Activated B cell treated with CpG ODN at 0.5 μM for 24 hours (primary cell): Measurements from ENCODE around the gene ZBTB2. TPM values are rescaled to one million over a fixed set of nuclear protein-coding genes. Genes with fewer than 3 reads are reported as not detected.
"Not testable (repeated sequence)": the region's sequence is repeated elsewhere in the genome, so short reads cannot be mapped to it uniquely, and the experiment has no call there.

Source experiments
- ATAC-seq: fragments of 200-7000 bp; cut with Tn5 transposase; one replicate; pipeline ENCODE4 v1.10.0; 2021; ENCODE audit warnings: low read depth, mild to moderate bottlenecking, moderate library complexity
- CTCF ChIA-PET: fragments of 350-600 bp; sonication (Branson Sonifier 250); formaldehyde crosslinking; loops from one replicate; lab custom pipeline; 2021; ENCODE audit warnings: antibody characterized with exemption; lab: Charles Lee
- POLR2A ChIA-PET: fragments of 350-600 bp; sonication (Branson Sonifier 250); formaldehyde crosslinking; loops from one replicate; lab custom pipeline; 2021; ENCODE audit warnings: antibody characterized with exemption; lab: Charles Lee
- DNase-seq: peaks from one replicate; pipeline ENCODE4 v3.0.0; 2022
- H3K27ac Mint-ChIP-seq: one replicate; pipeline ENCODE4 v1.8.0; 2020; ENCODE audit warnings: mixed read lengths
- H3K27me3 Mint-ChIP-seq: one replicate; pipeline ENCODE4 v1.8.0; 2021; ENCODE audit warnings: mixed read lengths
- H3K36me3 Mint-ChIP-seq: one replicate; pipeline ENCODE4 v1.8.0; 2021; ENCODE audit warnings: low read depth, mixed read lengths
- H3K4me1 Mint-ChIP-seq: one replicate; pipeline ENCODE4 v1.8.0; 2021; ENCODE audit warnings: mixed read lengths
- H3K4me3 Mint-ChIP-seq: one replicate; pipeline ENCODE4 v1.8.0; 2020; ENCODE audit warnings: mild to moderate bottlenecking, mixed read lengths
- H3K9me3 Mint-ChIP-seq: one replicate; pipeline ENCODE4 v1.8.0; 2020; ENCODE audit warnings: mixed read lengths
- CTCF ChIP-seq: fragments of 200-600 bp; IDR thresholded peaks from one replicate; pipeline ENCODE4 v1.8.0; 2022; ENCODE audit warnings: antibody characterized with exemption, mild to moderate bottlenecking
- intact Hi-C: fragments of 100-400 bp; cut with micrococcal nuclease; formaldehyde crosslinking; loops from one replicate; pipeline ENCODE4 v1.15.1; 2024
- total RNA-seq: library from RNA; stranded (reverse); gene quantifications from 2 replicates; pipeline ENCODE4 v1.2.3, GENCODE V29; 2022

The ZBTB2 gene
- total RNA-seq, 1 donor from 2014 or later: 17.3 TPM

DNA sequence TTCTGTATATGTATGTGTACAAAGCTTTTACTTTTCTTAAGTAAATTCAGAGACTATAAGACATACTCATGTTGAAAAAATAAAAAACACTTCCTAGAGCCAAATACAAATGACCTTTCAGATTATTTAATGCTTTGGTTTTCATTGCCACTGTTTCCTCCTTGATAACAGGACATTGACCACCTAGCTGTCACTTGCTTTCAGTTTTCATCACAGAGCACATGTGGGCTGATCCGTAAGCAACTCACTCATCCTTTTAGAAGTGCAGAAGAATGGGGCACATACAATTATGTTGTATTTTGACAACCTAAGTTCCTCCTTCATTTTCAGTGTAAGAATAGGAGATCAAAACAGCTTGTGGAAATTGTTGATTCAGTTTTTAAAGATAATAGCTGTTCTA is 6.2 kb downstream of the ZBTB2 start:
- Mint-ChIP-seq H3K27ac (peak overlapping the region; percentile 4), H3K36me3 (peaks cover 11% of the 10 kb centered on the region), H3K9me3 (no peaks in the 10 kb centered on the region), H3K27me3 (no peaks in the 10 kb centered on the region), H3K4me1 (peaks cover 48% of the 10 kb centered on the region), H3K4me3 (no peak overlapping the region)
- intact Hi-C loops: loop anchor here (5.0 to 10.0 kb wide), 2 partner anchors 58 to 1620 kb away; partner anchors contain the start of gene MTRF1L
- DNase-seq: no peak
- POLR2A ChIA-PET: interaction anchor here (0.9 kb wide), 1 partner anchor 67 kb away, joined by 3 read pairs; the partner anchor contains the start of gene RMND1
- CTCF ChIA-PET: no interaction called here
- no peak for ATAC-seq
- no peak for TF ChIP-seq CTCF

GRCh38 chr6:151384151-151384550 is 7.2 kb downstream of the ZBTB2 start:
- H3K4me3 Mint-ChIP-seq: no peak overlapping the region
- ChIA-PET POLR2A (no interaction called here), CTCF (no interaction called here)
- no peaks in the 10 kb centered on the region for H3K27me3 Mint-ChIP-seq
- no peak for ATAC-seq
- H3K9me3 Mint-ChIP-seq: no peaks in the 10 kb centered on the region
- peaks cover 11% of the 10 kb centered on the region for H3K36me3 Mint-ChIP-seq
- intact Hi-C loops: loop anchor here (10.0 kb wide), 1 partner anchor 1621 kb away; the partner anchor contains the start of gene MTRF1L
- TF ChIP-seq CTCF: no peak
- DNase-seq: no peak
- no peak overlapping the region for H3K27ac Mint-ChIP-seq
- peaks cover 51% of the 10 kb centered on the region for H3K4me1 Mint-ChIP-seq

- H3K36me3 Mint-ChIP-seq: peaks cover 13% of the 10 kb centered on the region
- POLR2A ChIA-PET: interaction anchor here (0.7 kb wide), 1 partner anchor 798 kb away, joined by 3 read pairs; no protein-coding TSS in a partner anchor
- H3K27me3 Mint-ChIP-seq, DNase-seq, ATAC-seq, H3K4me3 Mint-ChIP-seq, H3K27ac Mint-ChIP-seq, H3K9me3 Mint-ChIP-seq, CTCF ChIA-PET: not testable (repeated sequence)
- H3K4me1 Mint-ChIP-seq: peaks cover 52% of the 10 kb centered on the region
- intact Hi-C loops: loop anchor here (10.0 kb wide), 1 partner anchor 1622 kb away; the partner anchor contains the start of gene MTRF1L
Observed at GRCh38 chr6:151382631-151383030, 8.7 kb downstream of the ZBTB2 start.

GRCh38 chr6:151381722-151382121 is 9.6 kb downstream of the ZBTB2 start:
- no peak for DNase-seq
- no peak overlapping the region for H3K27ac Mint-ChIP-seq

GRCh38 chr6:151380848-151381205 is 10.5 kb downstream of the ZBTB2 start:
- Mint-ChIP-seq H3K36me3 (peaks cover 11% of the 10 kb centered on the region), H3K4me1 (peaks cover 62% of the 10 kb centered on the region), H3K4me3 (peak overlapping the region; percentile 70), H3K9me3 (no peaks in the 10 kb centered on the region), H3K27me3 (no peaks in the 10 kb centered on the region), H3K27ac (peak overlapping the region; percentile 85)
- intact Hi-C loops: loop anchor here (1.0 to 10.0 kb wide), 2 partner anchors 8 to 1624 kb away; partner anchors contain the start of gene MTRF1L
- no peak for DNase-seq
- peak; percentile 16 for ATAC-seq
- ChIA-PET CTCF (no interaction called here), POLR2A (interaction anchor here (1.2 kb wide), 1 partner anchor 9 kb away, joined by 10 read pairs; no protein-coding TSS in a partner anchor)
- no peak for TF ChIP-seq CTCF

More at GRCh38 chr6:151381722-151382121, 9.6 kb downstream of the ZBTB2 start:
- no peaks in the 10 kb centered on the region for H3K27me3 Mint-ChIP-seq
- H3K4me1 Mint-ChIP-seq: peaks cover 53% of the 10 kb centered on the region
- peaks cover 11% of the 10 kb centered on the region for H3K36me3 Mint-ChIP-seq
- ChIA-PET POLR2A (no interaction called here), CTCF (no interaction called here)
- H3K9me3 Mint-ChIP-seq: no peaks in the 10 kb centered on the region
- TF ChIP-seq CTCF: no peak
- ATAC-seq: no peak
- intact Hi-C loops: loop anchor here (10.0 kb wide), 1 partner anchor 1623 kb away; the partner anchor contains the start of gene MTRF1L
- H3K4me3 Mint-ChIP-seq: no peak overlapping the region
